ENCODE data around the gene SYNGR3.

The SYNGR3 gene

DNA sequence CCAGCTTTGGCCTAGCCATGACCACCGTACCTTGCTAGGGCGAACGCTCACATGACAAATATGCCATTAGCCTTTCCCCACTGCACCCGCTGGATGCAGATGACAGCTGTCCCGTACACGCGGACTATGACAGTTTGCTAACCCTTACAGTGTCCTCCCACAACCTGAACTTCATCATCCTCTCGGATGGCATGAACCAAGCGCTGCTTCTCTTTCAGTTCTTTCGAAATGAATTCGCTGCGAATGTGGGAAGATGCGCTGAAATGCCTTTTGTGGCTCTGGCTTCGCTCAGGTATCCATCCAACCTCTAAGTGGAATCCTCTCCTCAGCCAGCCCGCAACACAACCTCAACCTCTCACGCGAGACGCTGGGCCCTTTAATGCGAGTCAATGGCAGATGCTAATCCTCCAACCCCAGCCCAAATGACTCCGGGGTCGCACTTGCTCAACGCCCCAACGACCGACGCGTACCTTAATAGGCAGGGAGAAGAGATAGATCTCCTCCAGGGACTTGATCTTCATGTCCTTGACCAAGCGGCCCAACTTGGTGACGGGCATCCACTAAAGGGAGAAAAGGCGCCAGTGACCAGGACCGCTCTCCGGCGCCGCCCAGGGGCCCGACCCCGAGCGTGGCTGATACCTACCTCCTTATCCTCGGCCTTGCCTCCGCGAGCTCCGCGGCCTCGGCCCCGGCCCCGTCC, 25.8 kb upstream of the SYNGR3 start:
- H3K4me1 ChIP-seq (ENCODE audit: insufficient read depth, poor library complexity, severe bottlenecking), result peaks cover 14% of the 10 kb centered on the region
- H3K4me3 ChIP-seq (ENCODE audit: severe bottlenecking), result peak overlapping the region; percentile 81
- DNase-seq (ENCODE audit: low spot score) (peak; percentile 35), ATAC-seq (ENCODE audit: low read depth) (no peak)
- no peaks in the 10 kb centered on the region for H3K9me3 ChIP-seq (ENCODE audit: severe bottlenecking)
- TF ChIP-seq, protein P1, sequence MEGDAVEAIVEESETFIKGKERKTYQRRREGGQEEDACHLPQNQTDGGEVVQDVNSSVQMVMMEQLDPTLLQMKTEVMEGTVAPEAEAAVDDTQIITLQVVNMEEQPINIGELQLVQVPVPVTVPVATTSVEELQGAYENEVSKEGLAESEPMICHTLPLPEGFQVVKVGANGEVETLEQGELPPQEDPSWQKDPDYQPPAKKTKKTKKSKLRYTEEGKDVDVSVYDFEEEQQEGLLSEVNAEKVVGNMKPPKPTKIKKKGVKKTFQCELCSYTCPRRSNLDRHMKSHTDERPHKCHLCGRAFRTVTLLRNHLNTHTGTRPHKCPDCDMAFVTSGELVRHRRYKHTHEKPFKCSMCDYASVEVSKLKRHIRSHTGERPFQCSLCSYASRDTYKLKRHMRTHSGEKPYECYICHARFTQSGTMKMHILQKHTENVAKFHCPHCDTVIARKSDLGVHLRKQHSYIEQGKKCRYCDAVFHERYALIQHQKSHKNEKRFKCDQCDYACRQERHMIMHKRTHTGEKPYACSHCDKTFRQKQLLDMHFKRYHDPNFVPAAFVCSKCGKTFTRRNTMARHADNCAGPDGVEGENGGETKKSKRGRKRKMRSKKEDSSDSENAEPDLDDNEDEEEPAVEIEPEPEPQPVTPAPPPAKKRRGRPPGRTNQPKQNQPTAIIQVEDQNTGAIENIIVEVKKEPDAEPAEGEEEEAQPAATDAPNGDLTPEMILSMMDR (IDR thresholded peaks at IDR 0.05; ENCODE audit: poor library complexity, severe bottlenecking), result no peak
- H3K27me3 ChIP-seq (ENCODE audit: insufficient read depth, poor library complexity, severe bottlenecking), result no peaks in the 10 kb centered on the region
- H3K27ac ChIP-seq (ENCODE audit: poor library complexity, severe bottlenecking), result peak overlapping the region; percentile 93
- peaks cover 38% of the 10 kb centered on the region for H3K36me3 ChIP-seq (ENCODE audit: low read depth)

DNA sequence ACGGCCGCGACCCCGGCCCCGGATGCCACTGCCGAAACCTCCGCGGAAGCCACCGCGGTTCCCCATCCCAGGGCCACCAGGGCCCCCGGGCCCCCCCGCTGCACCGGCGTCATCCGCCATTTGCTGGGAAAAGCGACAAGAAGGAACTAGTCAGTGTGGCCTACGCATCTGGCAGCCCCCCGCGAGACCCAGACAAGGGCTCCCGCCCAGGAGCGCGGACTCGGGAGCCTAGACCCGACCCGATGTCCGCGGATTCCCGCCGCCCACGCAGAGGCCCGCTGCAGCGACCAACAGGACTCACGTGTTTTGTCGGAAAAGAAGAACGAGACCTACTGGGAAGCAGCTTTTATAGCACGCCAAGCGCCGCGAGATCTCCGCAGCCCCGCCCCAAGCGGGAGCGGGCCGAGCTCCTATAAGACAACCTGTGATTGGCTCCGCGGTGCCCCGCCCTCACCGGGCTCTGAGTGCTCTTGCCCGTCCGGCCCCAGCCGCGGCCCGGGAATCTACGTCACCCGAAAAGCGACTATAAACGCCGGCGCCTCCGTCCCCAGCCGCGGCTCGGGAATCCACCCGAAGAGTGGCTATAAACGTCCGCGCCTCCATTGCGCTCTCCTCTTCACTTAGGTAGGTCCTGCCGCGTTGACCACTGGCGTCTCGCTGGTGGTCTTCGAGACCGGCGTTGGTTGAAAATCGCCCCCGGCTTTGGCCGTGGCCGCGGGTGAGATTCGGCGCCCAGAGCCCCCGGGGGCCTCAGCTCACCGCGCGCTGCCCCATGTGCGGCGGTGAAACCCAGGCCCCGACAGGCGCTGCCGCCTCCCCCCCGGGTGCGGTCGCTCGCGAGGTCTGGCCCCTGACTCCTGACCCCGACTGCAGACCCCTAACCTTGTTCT, 25.0 kb upstream of the SYNGR3 start, which contains the start of gene RPS2:
RPS2 (minus strand) TSS at position 321 of the 890 bp plus-strand sequence; CDS start at position 120, 201 bp downstream.
- Histone ChIP-seq H3K9me3 (ENCODE audit: severe bottlenecking) (no peaks in the 10 kb centered on the region), H3K4me3 (ENCODE audit: severe bottlenecking) (peak within 1 kb of the TSS; percentile 81), H3K4me1 (ENCODE audit: insufficient read depth, poor library complexity, severe bottlenecking) (peaks cover 14% of the 10 kb centered on the region), H3K27me3 (ENCODE audit: insufficient read depth, poor library complexity, severe bottlenecking) (no peaks in the 10 kb centered on the region), H3K36me3 (ENCODE audit: low read depth) (peaks cover 38% of the 10 kb centered on the region), H3K27ac (ENCODE audit: poor library complexity, severe bottlenecking) (peak within 1 kb of the TSS; percentile 93)
- peak; percentile 99 for DNase-seq (ENCODE audit: low spot score)
- TF ChIP-seq, protein P1 (IDR thresholded peaks at IDR 0.05; ENCODE audit: poor library complexity, severe bottlenecking), result no peak
- peak; percentile 62 for ATAC-seq (ENCODE audit: low read depth)

DNA sequence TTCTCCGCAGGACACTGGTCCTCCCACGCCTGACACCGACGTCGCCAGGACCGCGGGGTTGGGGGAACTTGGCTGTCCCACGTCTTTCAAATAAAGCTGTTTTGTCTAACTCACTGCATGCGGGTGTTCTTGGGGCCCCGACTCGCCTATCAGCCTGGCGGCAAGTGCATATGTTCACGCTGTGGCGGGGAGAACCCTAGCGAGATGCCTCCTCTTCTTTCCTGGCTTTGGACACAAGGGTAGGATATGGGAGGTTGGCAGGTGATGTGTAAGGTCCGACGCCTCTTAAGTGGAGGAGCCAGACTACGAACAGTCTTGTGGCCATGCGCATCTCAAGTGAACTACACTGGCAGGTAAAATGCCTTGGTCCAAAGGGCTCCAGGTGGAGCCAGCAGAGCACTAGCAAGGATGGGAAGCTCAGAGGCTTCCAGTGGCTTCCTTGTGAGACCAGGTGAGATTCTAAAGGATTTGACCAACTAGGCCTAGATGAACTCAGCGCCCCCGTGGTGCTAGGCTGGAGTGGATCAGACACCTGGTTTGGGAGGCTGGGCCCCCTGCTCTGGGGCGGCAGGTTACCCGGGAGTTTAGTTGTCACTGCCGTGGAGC, 24.3 kb upstream of the SYNGR3 start:
- DNase-seq (ENCODE audit: low spot score) (no peak), ATAC-seq (ENCODE audit: low read depth) (no peak)
- Histone ChIP-seq H3K9me3 (ENCODE audit: severe bottlenecking) (no peaks in the 10 kb centered on the region), H3K27me3 (ENCODE audit: insufficient read depth, poor library complexity, severe bottlenecking) (no peaks in the 10 kb centered on the region), H3K4me3 (ENCODE audit: severe bottlenecking) (peak overlapping the region; percentile 81), H3K4me1 (ENCODE audit: insufficient read depth, poor library complexity, severe bottlenecking) (peaks cover 14% of the 10 kb centered on the region), H3K27ac (ENCODE audit: poor library complexity, severe bottlenecking) (peak overlapping the region; percentile 93), H3K36me3 (ENCODE audit: low read depth) (peaks cover 38% of the 10 kb centered on the region)
- TF ChIP-seq, protein P1 (IDR thresholded peaks at IDR 0.05; ENCODE audit: poor library complexity, severe bottlenecking), result no peak

DNA sequence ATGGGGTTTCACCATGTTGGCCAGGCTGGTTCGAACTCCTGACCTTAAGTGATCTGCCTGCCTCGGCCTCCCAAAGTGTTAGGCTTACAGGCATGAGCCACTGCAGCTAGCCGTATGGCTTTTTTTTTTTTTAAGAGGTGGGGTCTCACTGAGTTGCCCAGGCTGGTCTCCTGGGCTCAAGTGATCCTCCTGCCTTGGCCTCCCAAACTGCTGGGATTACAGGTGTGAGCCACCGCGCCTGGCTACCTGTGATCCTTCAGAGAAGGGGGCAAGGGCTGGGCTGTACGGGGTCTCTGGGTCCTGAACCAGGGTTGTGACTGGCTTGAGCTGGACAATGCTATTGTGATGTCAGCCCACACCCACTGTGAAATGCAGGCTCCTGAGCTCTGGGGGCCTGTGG, 23.3 kb upstream of the SYNGR3 start, which contains the start of gene RNF151:
RNF151 (plus strand) TSS at position 397 of the 400 bp plus-strand sequence. CDS start 26 bp downstream, outside the sequence.
- Histone ChIP-seq H3K4me3 (ENCODE audit: severe bottlenecking) (peak within 1 kb of the TSS; percentile 81), H3K36me3 (ENCODE audit: low read depth) (peaks cover 34% of the 10 kb centered on the region), H3K9me3 (ENCODE audit: severe bottlenecking) (no peaks in the 10 kb centered on the region), H3K4me1 (ENCODE audit: insufficient read depth, poor library complexity, severe bottlenecking) (peaks cover 14% of the 10 kb centered on the region), H3K27me3 (ENCODE audit: insufficient read depth, poor library complexity, severe bottlenecking) (no peaks in the 10 kb centered on the region), H3K27ac (ENCODE audit: poor library complexity, severe bottlenecking) (peak within 1 kb of the TSS; percentile 93)
- no peak for ATAC-seq (ENCODE audit: low read depth)
- DNase-seq (ENCODE audit: low spot score), result no peak
- TF ChIP-seq, protein P1 (IDR thresholded peaks at IDR 0.05; ENCODE audit: poor library complexity, severe bottlenecking), result no peak

Measured in RWPE2 (cell line).